Measurements from ENCODE around the gene CHD9.

- no peak for TF ChIP-seq CTCF (IDR thresholded peaks at IDR 0.05)
- TF ChIP-seq POLR2A (IDR thresholded peaks at IDR 0.05) = no peak
Observed at GRCh38 chr16:53042235-53042701, 12.5 kb upstream of the CHD9 start.

Measured in thyroid gland (tissue), 4 donors.